HS-5 (cell line): ENCODE data around the gene CT47C1.

Experiments used
- DNase-seq: peaks from one replicate; pipeline ENCODE4 v3.0.0-alpha.2; 2012; ENCODE audit warnings: low read depth

Gene CT47C1

GRCh38 chrX:119073911-119074310 is 1.1 kb downstream of the CT47C1 start:
- DNase-seq, result no peak

- DNase-seq, result no peak
These were observed 2.7 kb downstream of the CT47C1 start for GRCh38 chrX:119075270-119076025.

- no peak for DNase-seq
These were observed 9.5 kb downstream of the CT47C1 start for GRCh38 chrX:119082278-119082677.

- no peak for DNase-seq
These were observed 12.0 kb downstream of the CT47C1 start for GRCh38 chrX:119084766-119085165.

GRCh38 chrX:119087121-119087520 is 14.3 kb downstream of the CT47C1 start:
- no peak for DNase-seq

GRCh38 chrX:119089619-119090018 is 16.8 kb downstream of the CT47C1 start:
- DNase-seq, result no peak

- DNase-seq, result no peak
These were observed 17.8 kb downstream of the CT47C1 start for GRCh38 chrX:119090627-119091026.

GRCh38 chrX:119093991-119094735 is 21.4 kb downstream of the CT47C1 start:
- no peak for DNase-seq

- DNase-seq, result no peak
These were observed 22.0 kb downstream of the CT47C1 start for GRCh38 chrX:119094819-119095218.

GRCh38 chrX:119095936-119096335 is 23.1 kb downstream of the CT47C1 start:
- DNase-seq, result no peak

GRCh38 chrX:119101168-119101567 is 28.4 kb downstream of the CT47C1 start:
- DNase-seq, result no peak

- DNase-seq, result no peak
These were observed 33.0 kb downstream of the CT47C1 start for GRCh38 chrX:119105826-119106225.

- no peak for DNase-seq
These were observed 34.4 kb downstream of the CT47C1 start for GRCh38 chrX:119107206-119107605.

GRCh38 chrX:119118780-119119395 is 46.1 kb downstream of the CT47C1 start:
- DNase-seq, result peak; percentile 10

- DNase-seq, result no peak
These were observed 48.5 kb downstream of the CT47C1 start for GRCh38 chrX:119121341-119121740.
